Lower lobe of right lung (tissue), 2 donors: ENCODE data around the gene CPEB1. TPM values are rescaled to one million over a fixed set of nuclear protein-coding genes. Genes with fewer than 3 reads are reported as not detected.
"Not testable (repeated sequence)": the region's sequence is repeated elsewhere in the genome, so short reads cannot be mapped to it uniquely, and the experiment has no call there.

Experiments used
- ATAC-seq, 2 donors: fragments of 200-7000 bp; cut with Tn5 transposase; one replicate each; pipeline ENCODE4 v1.9.1; 2020 to 2022; ENCODE audit warnings: mild to moderate bottlenecking in 2 of 2, moderate library complexity in 2 of 2
- DNase-seq: peaks from one replicate; pipeline ENCODE4 v3.0.0-alpha.2; 2020
- H3K27ac ChIP-seq: fragments of 200-600 bp; one replicate; pipeline ENCODE4 v1.8.0; 2022
- H3K27me3 ChIP-seq: fragments of 200-600 bp; one replicate; pipeline ENCODE4 v1.8.0; 2022; ENCODE audit warnings: low read depth
- H3K36me3 ChIP-seq: fragments of 200-600 bp; one replicate; pipeline ENCODE4 v1.8.0; 2022; ENCODE audit warnings: mild to moderate bottlenecking
- H3K4me1 ChIP-seq: fragments of 200-600 bp; one replicate; pipeline ENCODE4 v1.8.0; 2022
- H3K4me3 ChIP-seq: fragments of 200-600 bp; one replicate; pipeline ENCODE4 v1.8.0; 2022; ENCODE audit warnings: mild to moderate bottlenecking
- H3K9me3 ChIP-seq: fragments of 200-600 bp; one replicate; pipeline ENCODE4 v1.8.0; 2022
- CTCF ChIP-seq: fragments of 200-600 bp; IDR thresholded peaks from one replicate; pipeline ENCODE4 v1.8.0; 2022; ENCODE audit warnings: antibody characterized with exemption, mild to moderate bottlenecking
- intact Hi-C: fragments of 100-400 bp; cut with DNase I; formaldehyde crosslinking; loops from one replicate; pipeline ENCODE4 v1.11.0; 2022
- total RNA-seq: library from RNA; stranded (reverse); fragmentation: NEBNext Ultra II Directional; extraction: Animal tissue kit (Norgen Biotek cat#: 25700); gene quantifications from one replicate; pipeline ENCODE4 v1.2.1, GENCODE V29; 2021
- donor health status: DM: no; HTN: yes; CAD: no; lungs with severe emphysema.

Gene CPEB1
- total RNA-seq, 1 donor from 2014 or later: 2.7 TPM

GRCh38 chr15:82649226-82649999, 2.2 kb upstream of the CPEB1 start:
- H3K4me3 ChIP-seq: no peak overlapping the region
- H3K27me3 ChIP-seq: peaks cover 48% of the 10 kb centered on the region
- ATAC-seq (no peak), DNase-seq (no peak)
- TF ChIP-seq CTCF: no peak
- no peaks in the 10 kb centered on the region for H3K36me3 ChIP-seq
- no peak overlapping the region for H3K27ac ChIP-seq
- intact Hi-C loops: no loop called here
- no peaks in the 10 kb centered on the region for H3K9me3 ChIP-seq
- peaks cover 22% of the 10 kb centered on the region for H3K4me1 ChIP-seq

- H3K27me3 ChIP-seq: peaks cover 49% of the 10 kb centered on the region
- H3K36me3 ChIP-seq: no peaks in the 10 kb centered on the region
- no peak for TF ChIP-seq CTCF
- intact Hi-C loops: no loop called here
- DNase-seq (no peak), ATAC-seq (peak; percentile 33)
- H3K4me1 ChIP-seq: peaks cover 22% of the 10 kb centered on the region
- no peak overlapping the region for H3K27ac ChIP-seq
- H3K9me3 ChIP-seq: no peaks in the 10 kb centered on the region
- H3K4me3 ChIP-seq: peak overlapping the region; percentile 59
Measured at GRCh38 chr15:82648257-82649103, 1.3 kb upstream of the CPEB1 start.

- H3K27ac ChIP-seq: no peak overlapping the region
- H3K4me1 ChIP-seq: peaks cover 22% of the 10 kb centered on the region
- no peaks in the 10 kb centered on the region for H3K36me3 ChIP-seq
- peaks cover 55% of the 10 kb centered on the region for H3K27me3 ChIP-seq
- intact Hi-C loops: no loop called here
- peak; percentile 49 for DNase-seq
- H3K9me3 ChIP-seq: no peaks in the 10 kb centered on the region
- ATAC-seq: peak; percentile 21 to 43
- TF ChIP-seq CTCF: no peak
- peak overlapping the region; percentile 59 for H3K4me3 ChIP-seq
Measured at GRCh38 chr15:82647835-82648256, 683 bp upstream of the CPEB1 start.

- DNase-seq (no peak), ATAC-seq (peak in 1 of 2 donors; percentile 21)
- H3K27ac ChIP-seq: no peak overlapping the region
- no peaks in the 10 kb centered on the region for H3K9me3 ChIP-seq
- intact Hi-C loops: no loop called here
- H3K36me3 ChIP-seq: no peaks in the 10 kb centered on the region
- peak overlapping the region; percentile 59 for H3K4me3 ChIP-seq
- H3K27me3 ChIP-seq: peaks cover 68% of the 10 kb centered on the region
- peaks cover 22% of the 10 kb centered on the region for H3K4me1 ChIP-seq
- no peak for TF ChIP-seq CTCF
Measured at GRCh38 chr15:82646250-82647044, 716 bp downstream of the CPEB1 start.

GRCh38 chr15:82644967-82645852, 2.0 kb downstream of the CPEB1 start:
- H3K9me3 ChIP-seq, H3K36me3 ChIP-seq, intact Hi-C loops, DNase-seq, H3K4me3 ChIP-seq, H3K27ac ChIP-seq, ATAC-seq: not testable (repeated sequence)
- Histone ChIP-seq H3K4me1 (peaks cover 22% of the 10 kb centered on the region), H3K27me3 (peaks cover 77% of the 10 kb centered on the region)
